NCI-H1417 treated with DMSO at 0.1 percent for 48 hours (cell line): ENCODE results near the gene DGLUCY.
"Not testable (repeated sequence)": the region's sequence is repeated elsewhere in the genome, so short reads cannot be mapped to it uniquely, and the experiment has no call there.

Experiments used
- DNase-seq: peaks from one replicate; lab custom pipeline; 2025; lab: John Stamatoyannopoulos, UW

Gene DGLUCY

GRCh38 chr14:91207008-91207407, 93.1 kb downstream of the DGLUCY start:
- no peak for DNase-seq

- DNase-seq, result no peak
Measured at GRCh38 chr14:91211017-91211416, 97.1 kb downstream of the DGLUCY start.

- DNase-seq, result no peak
Measured at GRCh38 chr14:91214306-91214705, 100.4 kb downstream of the DGLUCY start.

GRCh38 chr14:91215381-91215780, 101.5 kb downstream of the DGLUCY start:
- DNase-seq, result no peak

- DNase-seq, result no peak
Measured at GRCh38 chr14:91216731-91217226, 102.9 kb downstream of the DGLUCY start.

GRCh38 chr14:91218014-91218413, 104.1 kb downstream of the DGLUCY start:
- DNase-seq, result no peak

- DNase-seq, result no peak
Measured at GRCh38 chr14:91219517-91220389, 105.9 kb downstream of the DGLUCY start.

- no peak for DNase-seq
Measured at GRCh38 chr14:91220581-91221000, 106.7 kb downstream of the DGLUCY start.

GRCh38 chr14:91221270-91221669, 107.4 kb downstream of the DGLUCY start:
- DNase-seq, result no peak

GRCh38 chr14:91223028-91223783, 109.3 kb downstream of the DGLUCY start:
- DNase-seq, result no peak

GRCh38 chr14:91225025-91225424, 111.2 kb downstream of the DGLUCY start:
- DNase-seq, result no peak

- not testable (repeated sequence) for DNase-seq
Measured at GRCh38 chr14:91226360-91226759, 112.5 kb downstream of the DGLUCY start.

- no peak for DNase-seq
Measured at GRCh38 chr14:91227183-91227628, 113.3 kb downstream of the DGLUCY start.

GRCh38 chr14:91228112-91229004, 114.5 kb downstream of the DGLUCY start:
- no peak for DNase-seq

- no peak for DNase-seq
Measured at GRCh38 chr14:91229005-91229382, 115.1 kb downstream of the DGLUCY start.

GRCh38 chr14:91229743-91230200, 115.9 kb downstream of the DGLUCY start:
- DNase-seq, result no peak

- DNase-seq, result no peak
Measured at GRCh38 chr14:91230397-91231035, 116.6 kb downstream of the DGLUCY start.

- DNase-seq, result no peak
Measured at GRCh38 chr14:91231446-91231845, 117.6 kb downstream of the DGLUCY start.

- DNase-seq, result no peak
Measured at GRCh38 chr14:91232052-91232451, 118.2 kb downstream of the DGLUCY start.

GRCh38 chr14:91232603-91233002, 118.7 kb downstream of the DGLUCY start:
- no peak for DNase-seq
